Measurements from ENCODE around the gene HSPB8.

HSPB8 gene

GRCh38 chr12:119171691-119172425 is 6.9 kb upstream of the HSPB8 start:
- DNase-seq: no peak

- DNase-seq: no peak
Observed at GRCh38 chr12:119175081-119175480, 3.6 kb upstream of the HSPB8 start.

- DNase-seq: peak; percentile 79
Observed at GRCh38 chr12:119176267-119177055, 2.3 kb upstream of the HSPB8 start.

- DNase-seq: no peak
Observed at GRCh38 chr12:119177056-119177325, 1.7 kb upstream of the HSPB8 start.

- DNase-seq: no peak
Observed at GRCh38 chr12:119177724-119178380, 879 bp upstream of the HSPB8 start.

GRCh38 chr12:119179335-119180021 is 747 bp downstream of the HSPB8 start:
- DNase-seq: no peak

GRCh38 chr12:119180380-119181040 is 1.8 kb downstream of the HSPB8 start:
- DNase-seq: no peak

- DNase-seq: no peak
Observed at GRCh38 chr12:119181202-119181601, 2.5 kb downstream of the HSPB8 start.

GRCh38 chr12:119181944-119182343 is 3.2 kb downstream of the HSPB8 start:
- DNase-seq: no peak

- DNase-seq: no peak
Observed at GRCh38 chr12:119182701-119183493, 4.2 kb downstream of the HSPB8 start.

GRCh38 chr12:119183942-119184695 is 5.4 kb downstream of the HSPB8 start:
- no peak for DNase-seq

- no peak for DNase-seq
Observed at GRCh38 chr12:119195256-119195655, 16.5 kb downstream of the HSPB8 start.

GRCh38 chr12:119198440-119198839 is 19.7 kb downstream of the HSPB8 start:
- no peak for DNase-seq

- no peak for DNase-seq
Observed at GRCh38 chr12:119200601-119201000, 21.9 kb downstream of the HSPB8 start.

- no peak for DNase-seq
Observed at GRCh38 chr12:119201789-119202543, 23.2 kb downstream of the HSPB8 start.

- DNase-seq: no peak
Observed at GRCh38 chr12:119202544-119202943, 23.8 kb downstream of the HSPB8 start.

- no peak for DNase-seq
Observed at GRCh38 chr12:119204131-119204530, 25.4 kb downstream of the HSPB8 start.

- DNase-seq: no peak
Observed at GRCh38 chr12:119204671-119205285, 26.0 kb downstream of the HSPB8 start.

GRCh38 chr12:119206348-119207062 is 27.8 kb downstream of the HSPB8 start:
- peak; percentile 24 for DNase-seq
